OCI-LY7 (cell line): ENCODE data around the gene POLR3F. TPM values are rescaled to one million over a fixed set of nuclear protein-coding genes. Genes with fewer than 3 reads are reported as not detected.

Experiments used
- Bru-seq: library from RNA; stranded (reverse); fragments of 400-500 nt; gene quantifications from one replicate; lab custom pipeline; 2021; lab: Mats Ljungman, UMichigan
- BruChase-seq, 2 experiments: library from RNA; stranded (reverse); fragments of 400-500 nt; gene quantifications; one replicate each; lab custom pipeline; 2021; lab: Mats Ljungman, UMichigan
- BruUV-seq: library from RNA; stranded (reverse); fragments of 400-500 nt; replicated peaks from 2 replicates; lab custom pipeline; 2021; lab: Mats Ljungman, UMichigan
- CTCF ChIA-PET: fragments of 300-600 bp; sonication (Branson Sonifier 250); formaldehyde crosslinking; loops from one replicate; lab custom pipeline; 2022; ENCODE audit warnings: antibody characterized with exemption; ENCODE audit not compliant: unreplicated experiment; lab: Charles Lee
- POLR2A ChIA-PET: fragments of 300-600 bp; sonication (Branson Sonifier 250); formaldehyde crosslinking; loops from one replicate; lab custom pipeline; 2022; ENCODE audit warnings: antibody characterized with exemption; lab: Charles Lee
- DNase-seq: peaks from one replicate; pipeline ENCODE4 v3.0.0-alpha.2; 2015; ENCODE audit warnings: low spot score
- H2AFZ ChIP-seq: fragments of 200-600 bp; sonication (generic), shearing (Covaris generic); 2 replicates; pipeline ENCODE4 v1.6.1; 2014; ENCODE audit warnings: mild to moderate bottlenecking, antibody characterized with exemption, low read length, moderate library complexity
- H3K27ac ChIP-seq: fragments of 200-600 bp; sonication (generic); 2 replicates; pipeline ENCODE4 v1.5.1; 2014; ENCODE audit warnings: mixed run types, low read depth, mild to moderate bottlenecking, moderate library complexity, low read length, inconsistent platforms; ENCODE audit not compliant: poor library complexity, severe bottlenecking
- H3K36me3 ChIP-seq: fragments of 200-600 bp; sonication (generic); 2 replicates; pipeline ENCODE4 v1.6.1; 2014; ENCODE audit warnings: mild to moderate bottlenecking, antibody characterized with exemption, low read length, moderate library complexity, mixed read lengths; ENCODE audit not compliant: insufficient read depth
- H3K4me1 ChIP-seq: fragments of 200-600 bp; sonication (generic); 2 replicates; pipeline ENCODE4 v1.5.1; 2014; ENCODE audit warnings: mild to moderate bottlenecking, low read length; ENCODE audit not compliant: insufficient read depth, poor library complexity, severe bottlenecking
- H3K4me2 ChIP-seq: fragments of 200-600 bp; sonication (generic); 2 replicates; pipeline ENCODE4 v1.6.1; 2014; ENCODE audit warnings: mild to moderate bottlenecking, low read length
- H3K4me3 ChIP-seq: fragments of 200-600 bp; sonication (generic); 2 replicates; pipeline ENCODE4 v1.5.1; 2014; ENCODE audit warnings: mild to moderate bottlenecking, low read depth, low read length; ENCODE audit not compliant: poor library complexity, severe bottlenecking
- H3K79me2 ChIP-seq: fragments of 200-600 bp; sonication (generic); 2 replicates; pipeline ENCODE4 v1.6.1; 2016; ENCODE audit warnings: low read depth, mild to moderate bottlenecking, low read length, moderate library complexity, mixed read lengths; ENCODE audit not compliant: insufficient read depth
- H3K9me2 ChIP-seq: fragments of 200-600 bp; sonication (generic); 2 replicates; pipeline ENCODE4 v1.6.1; 2016; ENCODE audit warnings: mild to moderate bottlenecking, low read length, mixed read lengths; ENCODE audit not compliant: insufficient read depth
- H3K9me3 ChIP-seq: fragments of 200-600 bp; sonication (generic); 2 replicates; pipeline ENCODE4 v1.6.1; 2014; ENCODE audit warnings: mild to moderate bottlenecking, mixed run types, low read length, mixed read lengths
- H4K20me1 ChIP-seq: fragments of 200-600 bp; sonication (generic); 2 replicates; pipeline ENCODE4 v1.6.1; 2014; ENCODE audit warnings: mild to moderate bottlenecking, antibody characterized with exemption, low read length, moderate library complexity, mixed read lengths; ENCODE audit not compliant: insufficient read depth
- CTCF ChIP-seq: fragments of 200-600 bp; sonication (generic); conservative IDR thresholded peaks from 2 replicates; pipeline ENCODE4 v1.5.1; 2014; ENCODE audit warnings: mild to moderate bottlenecking, antibody characterized with exemption, low read length, moderate library complexity, mixed read lengths
- EZH2phosphoT487 ChIP-seq: fragments of 200-600 bp; sonication (generic); IDR thresholded peaks from 2 replicates; pipeline ENCODE4 v1.6.1; 2018; ENCODE audit warnings: low read depth, borderline replicate concordance, mild to moderate bottlenecking, mixed run types, antibody characterized with exemption, low read length, moderate library complexity, mixed read lengths
- intact Hi-C: fragments of 100-400 bp; cut with micrococcal nuclease; formaldehyde crosslinking; loops from one replicate; pipeline ENCODE4 v1.10.0; 2022; ENCODE audit not compliant: unreplicated experiment
- long read RNA-seq: library from polyadenylated mRNA; stranded (forward); transcript quantifications from one replicate; pipeline ENCODE4 v2.0.0, GENCODE V29; 2022
- total RNA-seq, 2 experiments: library from RNA; depleted of rRNA in 1 of 2; stranded (reverse); fragments of >200 nt in 1 of 2; shearing (Covaris generic) in 1 of 2; gene quantifications; 2 replicates each; pipeline ENCODE4 v1.2.3, GENCODE V29; 2014 to 2022

Gene POLR3F, protein sequence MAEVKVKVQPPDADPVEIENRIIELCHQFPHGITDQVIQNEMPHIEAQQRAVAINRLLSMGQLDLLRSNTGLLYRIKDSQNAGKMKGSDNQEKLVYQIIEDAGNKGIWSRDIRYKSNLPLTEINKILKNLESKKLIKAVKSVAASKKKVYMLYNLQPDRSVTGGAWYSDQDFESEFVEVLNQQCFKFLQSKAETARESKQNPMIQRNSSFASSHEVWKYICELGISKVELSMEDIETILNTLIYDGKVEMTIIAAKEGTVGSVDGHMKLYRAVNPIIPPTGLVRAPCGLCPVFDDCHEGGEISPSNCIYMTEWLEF
- total RNA-seq (2014; rRNA removed; shearing (Covaris generic)) (12.0 and 14.9 TPM in 2 replicates), total RNA-seq (2022) (10.9 and 12.3 TPM in 2 replicates), Bru-seq, nascent RNA (percentile 83 among the genes with signal in this experiment), BruChase-seq, experiment 1, labeled RNA remaining after a 6-hour chase (percentile 60 among the genes with signal in this experiment), BruChase-seq, experiment 2, labeled RNA remaining after a 2-hour chase (percentile 80 among the genes with signal in this experiment)
- long read RNA-seq, transcript POLR3F-201 (9 exons, 2,416 nt): major isoform, 10 of 19 reads
- long read RNA-seq, partial matches to known transcripts: 4 of 19 reads
- long read RNA-seq, other reads (novel, unspliced or antisense): 5 of 19 reads

- TF ChIP-seq CTCF (no peak), EZH2phosphoT487 (no peak)
- Histone ChIP-seq H3K9me2 (no peaks in the 10 kb centered on the region), H3K4me1 (peaks cover 17% of the 10 kb centered on the region), H3K79me2 (peaks cover 22% of the 10 kb centered on the region), H3K9me3 (no peaks in the 10 kb centered on the region), H3K36me3 (peaks cover 23% of the 10 kb centered on the region), H3K27ac (peak within 1 kb of the TSS; percentile 3), H2AFZ (peak within 1 kb of the TSS; percentile 70), H4K20me1 (no peaks in the 10 kb centered on the region), H3K4me3 (peak within 1 kb of the TSS; percentile 86), H3K4me2 (peak within 1 kb of the TSS; percentile 81)
- ChIA-PET CTCF (interaction anchor here (0.6 kb wide), 1 partner anchor 1040 kb away, joined by 3 read pairs; no protein-coding TSS in a partner anchor), POLR2A (interaction anchor here (0.7 to 2.7 kb wide), 9 partner anchors 9 to 896 kb away, joined by 3 to 15 read pairs (median 3); partner anchors contain the start of genes RBBP9 and SEC23B)
- no TSS peak for BruUV-seq
- intact Hi-C loops: loop anchor here (1.0 to 10.0 kb wide), 5 partner anchors 30 to 182 kb away; partner anchors contain the start of genes RBBP9, SEC23B, SMIM26 and ZNF133
- peak; percentile 93 for DNase-seq
Observed at GRCh38 chr20:18466894-18467730, at the start of gene POLR3F, which contains the start of gene DZANK1. Gene POLR3F (plus strand): TSS chr20:18467390. CDS start chr20:18467507, 117 bp downstream. Gene DZANK1 (minus strand): TSS chr20:18467030. CDS start chr20:18465358, 1,672 bp downstream.

DNA sequence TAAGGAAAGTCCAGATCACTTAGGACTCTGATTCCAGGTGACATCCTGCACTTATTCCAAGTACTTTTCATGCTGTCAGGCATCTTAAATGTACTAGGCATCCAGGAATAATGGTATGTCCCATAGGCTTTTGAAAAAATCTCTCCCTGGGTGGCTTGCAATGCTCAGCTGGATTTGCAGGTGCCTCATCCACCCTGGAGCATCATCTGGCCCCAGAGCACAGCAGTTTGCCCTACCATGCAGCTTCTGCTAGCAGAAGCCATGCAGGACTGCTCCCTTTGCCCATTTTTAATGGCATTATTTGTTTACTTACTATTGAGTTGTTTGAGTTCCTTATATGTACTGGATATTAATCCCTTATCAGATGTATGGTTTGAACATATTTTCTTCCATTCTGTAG is 45.6 kb upstream of the POLR3F start:
- H3K4me1 ChIP-seq: no peaks in the 10 kb centered on the region
- no peak for DNase-seq
- intact Hi-C loops: no loop called here
- no peaks in the 10 kb centered on the region for H4K20me1 ChIP-seq
- H3K4me3 ChIP-seq: no peak overlapping the region
- no peak overlapping the region for H3K27ac ChIP-seq
- no peaks in the 10 kb centered on the region for H3K36me3 ChIP-seq
- no peak overlapping the region for H2AFZ ChIP-seq
- TF ChIP-seq CTCF: no peak
- TF ChIP-seq EZH2phosphoT487: no peak
- H3K9me3 ChIP-seq: no peaks in the 10 kb centered on the region
- ChIA-PET POLR2A (interaction anchor here (1.2 kb wide), 1 partner anchor 9 kb away, joined by 3 read pairs; no protein-coding TSS in a partner anchor), CTCF (no interaction called here)
- no peaks in the 10 kb centered on the region for H3K9me2 ChIP-seq
- H3K4me2 ChIP-seq: no peak overlapping the region
- H3K79me2 ChIP-seq: no peaks in the 10 kb centered on the region
- no TSS peak for BruUV-seq
